IPS-NIHi11 (cell line): ENCODE data around the gene SLC6A15.

ENCODE experiments used
- DNase-seq: peaks from one replicate; pipeline ENCODE4 v3.0.0; 2012; ENCODE audit warnings: mixed read lengths, low spot score

The SLC6A15 gene

DNA sequence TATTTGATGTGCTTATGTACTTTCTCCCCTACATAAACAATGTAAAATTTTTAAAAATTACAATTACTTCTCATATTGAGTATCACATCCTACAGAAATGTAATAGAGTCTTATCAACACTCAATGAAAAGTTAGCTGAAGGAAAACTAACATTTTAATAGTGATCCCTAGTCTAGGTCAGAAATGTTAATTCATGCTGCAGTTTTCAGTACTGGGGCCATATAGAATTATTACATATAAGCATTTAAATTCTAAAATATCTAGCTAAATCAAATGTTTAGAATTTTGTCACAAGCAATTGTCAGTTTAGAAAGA is 37.8 kb downstream of the SLC6A15 start:
- no peak for DNase-seq

DNA sequence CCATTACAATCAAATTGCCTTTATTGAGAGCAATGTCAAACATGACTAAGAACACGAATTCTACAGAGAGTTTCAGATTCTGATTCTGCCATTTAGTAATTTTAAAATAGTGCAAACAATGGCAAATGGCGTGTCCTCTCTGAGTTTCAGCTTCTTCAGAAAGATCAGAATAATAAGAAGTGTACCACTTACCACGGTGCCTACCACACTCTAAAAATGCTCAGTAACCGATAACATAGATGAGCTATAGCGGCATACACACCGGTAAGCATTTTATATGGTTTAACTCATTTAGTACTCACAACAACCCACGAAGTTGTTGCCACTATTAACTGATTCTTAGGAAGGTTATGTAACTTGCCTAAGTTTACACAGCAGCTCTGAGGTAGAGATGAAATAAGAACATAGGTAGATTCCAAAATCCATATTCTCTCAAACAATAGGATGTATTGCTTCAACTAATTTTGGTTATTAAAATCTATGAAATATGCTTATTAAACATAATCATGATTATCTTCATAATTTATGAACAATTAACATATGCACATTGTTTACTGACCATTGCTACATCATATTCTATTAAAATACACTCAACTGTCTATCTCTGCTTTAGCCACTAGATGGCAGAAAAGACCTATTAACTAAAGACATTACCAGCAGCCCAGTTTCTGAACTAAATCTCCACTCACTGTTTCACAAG is 38.3 kb downstream of the SLC6A15 start:
- DNase-seq = peak; percentile 21

DNA sequence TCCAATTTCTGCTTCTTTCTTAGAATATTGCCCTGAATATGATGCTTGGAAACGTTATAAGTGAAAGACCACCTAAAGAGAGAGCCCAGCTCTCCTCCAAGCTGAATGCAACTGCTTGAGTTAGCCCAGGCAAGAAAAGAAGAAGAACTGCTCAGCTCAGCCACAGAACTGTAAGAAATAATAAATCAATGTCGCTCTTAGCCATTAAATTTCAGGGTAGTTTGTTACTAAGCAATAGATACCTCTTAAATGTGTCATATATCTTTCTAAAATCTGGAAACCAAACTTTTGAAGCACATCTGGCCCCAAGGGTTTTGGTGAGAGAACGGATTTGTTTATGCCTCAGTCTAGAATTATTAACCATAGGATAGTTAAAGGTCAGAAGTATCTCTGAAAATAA is 50.4 kb downstream of the SLC6A15 start:
- no peak for DNase-seq

DNA sequence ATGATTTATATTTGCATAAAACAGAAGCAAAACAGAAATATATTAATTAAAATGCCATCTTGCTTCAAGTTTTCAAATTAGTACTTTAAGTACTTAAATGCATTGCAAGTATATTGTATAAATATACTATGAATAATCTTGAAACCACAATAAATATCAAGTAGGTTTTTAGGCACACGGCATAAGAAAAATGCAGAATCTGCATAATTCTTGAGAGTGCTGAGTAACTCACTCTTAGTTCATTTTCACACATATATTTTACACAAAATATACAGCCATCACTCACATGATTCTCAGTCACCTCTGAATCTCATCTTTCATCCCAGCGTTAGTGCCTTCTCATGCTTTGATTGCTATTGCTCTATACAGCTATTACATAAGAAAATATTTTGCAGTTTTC is 51.9 kb downstream of the SLC6A15 start:
- no peak for DNase-seq

DNA sequence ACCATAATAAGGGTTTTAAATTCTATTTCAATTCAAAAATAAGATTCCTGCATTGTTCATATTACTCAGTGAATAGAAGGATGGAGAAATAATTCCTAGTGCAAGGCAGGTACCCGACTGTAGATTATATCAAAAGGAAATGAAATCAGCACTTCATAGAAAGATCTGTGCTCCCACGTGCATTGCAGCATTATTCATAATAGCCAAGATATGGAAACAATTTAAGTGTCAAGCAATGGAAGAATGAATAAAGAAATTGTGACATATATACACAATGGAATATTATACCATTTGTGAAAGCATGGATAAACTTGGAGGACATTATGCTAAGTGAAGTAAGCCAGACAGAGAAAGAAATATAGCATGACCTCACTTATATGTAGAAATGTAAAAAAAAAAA is 53.8 kb downstream of the SLC6A15 start:
- no peak for DNase-seq

DNA sequence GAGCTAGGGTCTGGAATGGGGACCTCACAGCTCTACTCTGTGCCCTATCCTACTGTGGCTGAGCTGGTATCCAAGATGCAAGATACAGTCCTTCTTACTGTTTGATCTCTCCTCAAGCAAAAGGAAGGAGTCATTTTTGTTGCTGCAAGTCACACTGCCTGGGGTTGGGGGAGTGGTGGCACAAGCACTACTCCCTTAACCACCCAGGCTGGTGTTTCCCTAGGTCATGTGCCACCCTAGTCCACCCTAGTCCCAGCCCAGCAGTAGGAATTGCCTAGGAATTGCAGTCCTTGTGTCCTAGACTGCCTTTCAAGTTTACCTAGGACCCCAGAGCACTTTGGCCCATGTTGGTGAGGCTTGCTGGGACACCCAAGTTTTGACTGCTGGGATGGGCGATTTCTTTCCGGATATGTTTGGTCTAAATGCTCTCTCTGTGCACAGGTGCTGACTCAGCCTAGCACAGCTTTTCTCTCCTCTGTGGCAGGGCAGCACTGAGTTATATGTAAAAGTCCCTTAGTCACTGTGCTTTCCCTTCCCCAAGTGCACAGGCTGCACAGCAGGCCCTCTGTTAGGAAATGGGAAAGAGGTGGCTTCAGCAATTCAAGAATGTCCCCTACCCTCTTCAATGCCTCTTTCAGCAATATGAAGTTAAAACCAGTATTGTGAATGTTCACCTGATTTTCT is 54.9 kb downstream of the SLC6A15 start:
- DNase-seq = no peak

DNA sequence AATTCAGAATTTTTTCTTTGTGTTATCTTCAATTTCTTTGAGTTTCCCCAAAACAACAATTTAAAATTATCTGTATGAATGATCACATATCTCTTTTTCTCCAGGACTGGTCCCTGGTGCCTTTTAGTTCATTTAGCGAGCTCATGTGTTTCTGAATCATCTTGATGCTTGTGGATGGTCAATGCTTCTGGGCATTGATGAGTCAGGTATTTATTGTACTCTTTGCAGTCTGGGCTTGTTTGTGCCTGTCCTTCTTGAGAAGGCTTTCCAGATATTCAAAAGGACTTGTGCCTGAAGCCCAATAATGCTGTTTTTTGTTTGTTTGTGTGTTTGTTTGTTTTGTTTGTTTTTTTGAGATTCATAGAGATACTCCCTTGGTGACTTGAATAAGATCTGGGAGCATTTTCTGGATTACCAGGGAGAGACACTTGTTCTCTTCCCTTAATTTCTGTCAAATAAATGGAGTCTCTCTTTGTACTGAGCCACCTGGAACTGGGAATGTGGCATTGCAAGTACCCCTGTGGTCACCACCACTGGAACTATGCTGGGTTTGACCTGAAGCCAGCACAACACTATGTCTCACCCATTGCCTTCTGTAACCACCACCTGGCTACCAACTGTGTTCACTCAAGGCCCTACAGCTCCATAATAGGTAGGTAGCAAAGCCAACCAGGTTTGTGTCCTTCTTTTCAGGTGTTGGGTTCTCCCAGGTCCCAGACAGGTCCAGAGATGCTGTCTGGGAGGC is 56.3 kb downstream of the SLC6A15 start:
- no peak for DNase-seq

DNA sequence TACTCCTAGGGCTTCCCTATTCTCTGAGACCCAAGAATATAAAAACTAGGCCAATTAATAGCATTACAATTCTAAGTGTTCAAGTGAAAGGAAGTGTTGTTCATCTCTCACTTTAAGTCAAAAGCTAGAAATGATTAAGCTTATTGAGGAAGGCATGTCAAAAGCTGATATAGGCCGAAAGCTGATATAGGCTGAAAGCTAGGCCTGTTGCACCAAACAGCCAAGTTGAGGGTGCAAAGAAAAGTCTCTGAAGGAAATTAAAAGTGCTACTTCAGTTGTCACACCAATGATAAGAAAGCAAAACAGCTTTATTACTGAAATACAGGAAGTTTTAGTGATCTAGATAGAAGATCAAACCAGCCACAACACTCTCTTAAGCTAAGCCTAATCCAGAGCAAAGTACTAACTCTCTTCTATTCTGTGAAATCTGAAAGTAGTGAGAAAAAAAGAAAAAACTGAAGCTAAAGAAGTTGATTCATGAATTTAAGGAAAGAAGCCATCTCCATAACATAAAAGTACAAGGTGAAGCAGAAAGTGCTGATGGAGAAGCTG is 68.9 kb downstream of the SLC6A15 start:
- DNase-seq = no peak

DNA sequence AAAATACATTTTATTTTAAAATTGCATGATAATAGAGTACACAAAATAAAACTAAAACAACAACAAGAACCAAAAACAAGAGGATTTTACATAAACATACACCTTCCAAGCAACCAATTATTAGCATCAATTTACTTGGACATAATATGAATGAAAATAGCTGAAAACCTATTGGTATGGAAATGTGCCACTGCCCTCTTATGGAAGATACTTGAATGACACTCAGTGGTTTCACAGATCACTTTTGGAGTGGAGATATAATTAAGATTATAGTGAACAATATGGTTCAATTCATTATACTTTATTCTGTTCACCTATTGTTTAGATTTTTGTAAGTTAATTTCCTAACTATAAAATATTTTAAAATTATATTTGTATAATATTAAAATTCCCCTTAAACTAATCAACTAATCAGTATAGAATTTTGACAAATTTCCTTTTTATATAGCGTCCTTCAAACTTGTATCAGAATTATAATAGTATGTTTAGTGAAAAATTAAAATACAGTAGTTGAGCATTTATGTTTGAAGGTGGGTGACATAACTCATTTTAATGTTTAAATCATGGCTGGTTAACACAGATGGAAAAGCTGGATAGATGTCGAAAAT is 70.1 kb downstream of the SLC6A15 start:
- peak; percentile 16 for DNase-seq

DNA sequence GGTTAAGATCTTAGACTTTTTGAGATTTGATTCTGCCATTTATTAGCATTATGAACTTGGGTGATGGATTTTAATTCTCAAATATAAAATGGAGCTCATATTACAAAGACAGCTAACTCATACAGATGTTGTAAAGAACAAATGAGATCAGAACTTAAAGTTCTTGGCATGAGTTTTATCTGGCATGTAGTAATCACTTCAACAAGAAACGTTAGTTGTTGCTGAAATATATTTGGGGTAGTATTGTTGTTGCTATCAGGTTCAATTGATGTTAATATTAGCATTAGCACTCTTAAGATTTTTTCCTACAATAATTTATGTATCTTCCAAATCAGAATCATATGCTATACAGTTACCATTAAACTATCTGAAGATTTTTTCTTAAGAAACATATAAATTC is 71.0 kb downstream of the SLC6A15 start:
- DNase-seq = no peak

DNA sequence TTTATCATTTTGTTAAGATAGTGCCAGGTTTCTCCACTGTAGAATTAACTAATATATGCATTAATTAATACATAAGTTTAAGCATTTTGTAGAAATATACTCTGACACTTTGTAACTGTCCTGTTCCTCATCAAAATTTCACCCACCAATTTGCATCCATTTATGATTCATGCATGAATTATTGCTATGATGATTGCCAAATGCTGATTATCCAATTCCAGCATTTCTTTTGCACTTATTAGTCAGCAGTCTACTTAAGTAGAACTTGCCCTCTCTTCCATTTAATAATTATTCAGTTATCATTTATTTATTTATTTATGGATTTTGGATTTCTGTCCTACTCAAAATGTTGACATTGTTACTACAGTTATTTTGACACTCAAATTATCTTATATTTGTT is 72.2 kb downstream of the SLC6A15 start:
- no peak for DNase-seq

DNA sequence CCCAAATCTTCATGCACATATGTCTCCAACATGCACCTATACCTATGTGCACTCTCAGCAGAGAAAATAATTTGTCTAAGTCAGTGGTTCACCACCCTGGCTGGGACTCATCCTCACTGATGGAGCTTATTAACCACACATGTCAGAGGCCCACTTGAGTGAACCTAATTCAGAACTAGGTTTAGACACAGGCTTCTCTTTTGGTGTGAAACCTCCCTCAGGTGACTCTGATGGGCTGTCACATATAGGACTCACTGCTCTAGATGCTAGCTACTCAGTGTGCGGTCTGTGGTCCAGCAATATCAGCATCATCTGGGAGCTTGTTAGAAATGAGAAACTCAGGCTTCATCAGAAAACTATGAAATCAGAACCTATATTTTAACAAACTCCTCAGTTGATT is 85.7 kb downstream of the SLC6A15 start:
- no peak for DNase-seq

DNA sequence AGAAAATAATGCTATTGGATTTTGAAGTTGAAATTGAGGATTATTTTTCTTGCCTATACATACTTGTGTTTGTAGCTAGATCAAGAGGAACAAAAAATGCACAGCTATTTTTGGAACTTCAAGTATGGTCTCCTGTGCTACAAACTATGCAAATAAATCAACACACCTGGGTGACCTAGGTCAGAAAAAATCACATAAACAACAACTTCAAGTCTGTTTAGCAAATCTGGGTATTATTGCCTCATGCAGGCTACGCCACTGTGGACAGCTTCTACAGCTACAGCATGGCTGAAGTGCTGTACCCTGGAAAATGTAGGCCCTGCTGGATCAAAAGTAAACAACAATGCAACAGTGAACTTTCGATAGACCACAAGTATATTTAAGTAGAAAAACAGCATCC is 87.5 kb downstream of the SLC6A15 start:
- no peak for DNase-seq

DNA sequence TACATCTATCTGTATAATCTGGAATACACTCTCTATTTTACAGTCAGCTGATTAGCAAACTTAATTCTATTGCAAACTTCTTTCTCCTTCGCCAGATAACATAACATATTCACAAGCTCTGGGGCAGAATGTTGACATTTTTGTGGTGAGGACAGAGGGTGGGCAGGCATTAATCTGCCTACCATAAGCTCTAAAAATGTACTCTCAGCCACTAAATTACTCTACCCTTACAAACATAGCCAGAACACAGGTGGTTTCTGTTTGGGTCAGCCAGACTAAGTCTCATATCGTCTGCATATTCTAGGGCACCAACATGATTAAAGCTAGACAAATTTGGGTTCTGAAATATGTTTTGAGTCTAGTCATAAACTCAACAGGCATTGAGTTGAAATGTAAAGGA is 90.1 kb downstream of the SLC6A15 start:
- DNase-seq = no peak

DNA sequence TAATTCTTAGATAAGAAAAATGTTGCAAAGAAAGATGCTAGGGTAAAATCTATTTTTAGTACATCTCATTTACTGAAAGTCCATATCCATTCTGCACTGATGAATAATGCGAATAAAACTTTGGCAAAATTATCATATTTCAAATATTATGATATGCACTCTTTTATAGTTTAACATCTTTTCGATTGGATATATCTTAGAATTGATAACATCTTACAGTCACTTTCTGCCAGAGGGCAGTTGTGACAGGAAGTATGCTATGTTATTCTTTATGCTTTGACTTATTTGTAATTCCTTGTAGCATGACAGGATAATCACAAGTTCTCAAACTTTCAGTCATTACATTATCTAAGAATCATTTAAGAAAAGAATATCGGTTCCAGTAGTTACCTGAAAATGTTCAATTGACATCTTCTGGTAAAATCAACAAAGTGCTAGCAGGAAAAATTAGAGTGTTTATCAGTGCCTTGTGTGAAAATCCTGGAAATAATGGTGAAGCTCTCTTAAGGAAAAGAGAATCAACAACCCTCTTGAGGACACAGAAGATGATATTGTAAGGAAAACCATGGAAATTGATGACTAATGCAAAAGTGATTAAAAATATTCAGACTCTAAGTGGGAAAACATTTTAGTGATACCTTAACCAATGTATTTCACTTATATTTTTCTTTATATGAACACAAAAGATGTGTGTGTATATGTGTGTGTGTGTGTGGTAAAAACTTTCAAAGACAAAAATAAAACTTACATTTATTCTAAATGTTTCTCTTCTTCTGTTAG is 95.5 kb downstream of the SLC6A15 start:
- no peak for DNase-seq

DNA sequence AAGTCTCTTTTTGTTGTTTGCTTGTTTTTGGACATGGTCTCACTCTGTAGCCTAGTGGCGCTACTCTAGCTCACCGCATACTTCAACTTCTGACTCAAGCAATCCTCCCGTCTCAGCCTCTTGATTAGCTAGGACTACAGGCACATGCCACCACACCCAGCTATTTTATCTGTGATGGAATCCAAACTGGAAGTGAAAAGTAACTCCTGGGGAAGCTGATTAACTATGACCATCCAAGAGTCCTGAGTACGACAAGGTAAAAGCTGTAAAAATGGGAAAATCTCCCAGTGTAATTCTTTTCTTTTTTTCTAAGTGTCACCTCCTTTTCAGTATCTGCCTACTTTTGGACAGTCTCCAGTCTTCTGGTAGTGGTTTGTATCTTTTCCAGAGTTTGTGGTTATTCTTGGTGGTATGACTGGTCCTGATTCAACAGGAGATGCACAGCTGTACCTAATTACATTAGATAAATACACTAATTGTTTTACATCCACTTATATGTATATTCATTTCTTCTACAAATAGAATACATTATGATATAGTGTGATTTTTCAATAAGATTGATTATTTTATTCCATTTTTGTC is 97.8 kb downstream of the SLC6A15 start:
- DNase-seq = no peak

DNA sequence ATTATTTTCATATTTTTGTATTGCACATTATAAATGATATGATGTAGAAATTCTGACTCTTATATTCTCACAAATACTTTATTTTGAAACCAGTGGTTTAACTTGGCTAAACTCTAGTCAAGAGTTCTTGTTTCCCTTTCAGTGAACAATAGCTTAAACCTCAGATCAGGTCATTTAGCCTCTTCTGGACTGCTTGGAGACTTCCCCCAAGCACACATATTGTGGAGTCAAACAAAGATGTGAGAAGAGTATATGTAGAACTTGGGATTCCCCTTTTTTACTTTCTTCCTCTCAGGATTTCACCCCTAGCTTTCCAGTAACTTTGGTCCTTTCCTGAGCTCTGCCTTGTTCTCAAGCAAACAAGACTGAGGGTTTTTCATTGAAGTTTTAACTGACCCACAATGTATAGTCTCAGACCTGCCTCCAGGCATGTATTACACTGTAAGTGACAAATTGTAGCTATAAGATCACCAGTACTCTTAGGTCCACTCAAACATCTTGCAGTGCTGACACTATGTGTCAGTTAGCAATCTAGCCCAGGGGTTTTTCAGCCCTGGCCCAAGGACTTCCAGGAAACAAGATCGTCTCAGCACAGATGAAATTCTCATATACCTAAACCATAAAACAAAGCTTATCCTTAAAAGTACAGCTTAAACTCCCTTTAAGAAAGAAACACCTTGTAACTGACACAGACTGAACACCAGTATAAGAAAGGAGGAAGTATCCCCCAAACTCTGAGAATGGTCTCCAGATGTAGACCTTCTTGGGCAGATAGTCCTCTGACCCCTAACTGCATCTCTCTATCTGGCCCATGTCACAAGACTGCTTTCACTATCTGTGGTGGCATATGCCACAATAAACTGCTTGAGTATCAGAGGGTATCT is 98.6 kb downstream of the SLC6A15 start:
- DNase-seq = no peak

DNA sequence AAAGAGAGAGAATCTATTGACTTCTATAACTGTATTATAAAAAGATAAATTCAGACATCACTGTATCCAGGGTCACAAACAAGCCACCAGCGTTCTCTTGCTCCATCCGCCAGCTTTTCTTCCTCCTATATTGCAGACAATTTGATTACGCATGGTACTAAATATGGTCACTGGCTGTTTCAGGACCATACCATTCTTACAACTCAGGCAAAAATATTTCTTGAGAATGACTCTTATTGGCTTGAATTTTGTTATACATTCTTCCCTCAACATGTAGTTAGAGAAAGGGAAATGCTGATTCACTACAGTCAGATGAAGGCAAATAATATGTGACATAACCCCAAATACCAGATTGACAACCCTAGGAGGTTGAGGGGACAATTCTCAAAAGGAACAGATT is 101.3 kb downstream of the SLC6A15 start:
- no peak for DNase-seq

DNA sequence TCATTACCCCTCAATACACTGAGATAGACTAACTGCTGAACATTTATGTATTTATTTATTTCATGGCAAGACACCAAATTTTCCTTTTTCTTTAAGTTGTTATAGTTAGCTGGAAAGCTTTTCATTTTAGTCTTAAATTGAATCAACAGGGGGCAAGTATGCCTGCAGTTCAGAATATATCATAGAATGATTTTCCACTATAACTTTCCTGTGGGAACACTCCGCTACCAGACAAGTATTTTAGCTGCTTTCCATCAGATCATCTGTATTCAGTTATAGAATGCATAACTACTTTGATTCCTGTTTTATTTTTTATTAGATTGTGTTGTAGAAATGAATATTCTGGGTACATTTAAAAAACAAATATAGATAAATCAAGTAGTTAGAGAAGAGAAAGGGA is 102.0 kb downstream of the SLC6A15 start:
- no peak for DNase-seq
